Gastroesophageal sphincter (tissue), 4 donors: Measurements from ENCODE around the gene CDH5. TPM values are rescaled to one million over a fixed set of nuclear protein-coding genes. Genes with fewer than 3 reads are reported as not detected.
A peak's percentile ranks its signal among the peaks of the same experiment; 100 is the strongest.

Source experiments
- ATAC-seq: fragments of 150-250 bp; one replicate; pipeline ENCODE4 v1.9.1; 2016; ENCODE audit warnings: mild to moderate bottlenecking, moderate library complexity
- H3K27ac ChIP-seq, 4 donors: fragments of 200-600 bp; sonication (generic) in 3 of 4; 1 replicate in 3 of 4; 2 replicates in 1 of 4; pipeline ENCODE4 v1.5.1; 2016 to 2019
- H3K27me3 ChIP-seq: fragments of 200-600 bp; sonication (generic); one replicate; pipeline ENCODE4 v1.5.1; 2019
- H3K36me3 ChIP-seq, 2 donors: fragments of 200-600 bp; sonication (generic); one replicate each; pipeline ENCODE4 v1.5.1; 2019; ENCODE audit warnings: control low read depth in 1 of 2
- H3K4me1 ChIP-seq, 3 donors: fragments of 200-600 bp; sonication (generic); 1 replicate in 2 of 3; 2 replicates in 1 of 3; pipeline ENCODE4 v1.5.1; 2016 to 2019; ENCODE audit warnings: control low read depth in 2 of 3
- H3K4me3 ChIP-seq, 2 donors: fragments of 200-600 bp; sonication (generic); one replicate each; pipeline ENCODE4 v1.5.1; 2019; ENCODE audit warnings: mild to moderate bottlenecking in 1 of 2, moderate library complexity in 1 of 2
- H3K9me3 ChIP-seq, 3 donors: fragments of 200-600 bp; sonication (generic); one replicate each; pipeline ENCODE4 v1.5.1; 2017 to 2019; ENCODE audit warnings: control low read depth in 2 of 3
- CTCF ChIP-seq, 4 experiments: fragments of 200-600 bp in 2 of 4; fragments of 450-650 bp in 2 of 4; sonication (generic) in 1 of 4; IDR thresholded peaks; one replicate each; pipeline ENCODE4 v1.5.1; 2017 to 2019; ENCODE audit warnings: antibody characterized with exemption in 4 of 4, mild to moderate bottlenecking in 2 of 4, moderate library complexity in 2 of 4
- EP300 ChIP-seq: sonication (generic); formaldehyde crosslinking; IDR thresholded peaks from one replicate; pipeline ENCODE4 v1.6.1; 2017; ENCODE audit warnings: antibody characterized with exemption, mild to moderate bottlenecking
- POLR2A ChIP-seq, 2 donors: fragments of 450-650 bp; IDR thresholded peaks; one replicate each; pipeline ENCODE4 v1.6.1; 2017; ENCODE audit warnings: antibody characterized with exemption in 2 of 2, mild to moderate bottlenecking in 2 of 2, moderate library complexity in 1 of 2
- POLR2AphosphoS5 ChIP-seq: sonication (generic); formaldehyde crosslinking; IDR thresholded peaks from one replicate; pipeline ENCODE4 v1.6.1; 2017; ENCODE audit warnings: antibody characterized with exemption
- WGBS, 2 donors: methylation state at CpG; one replicate each; pipeline ENCODE4 v1.1.5; 2018; ENCODE audit warnings: low coverage in 1 of 2; 5-methylcytosine and 5-hydroxymethylcytosine counted together
- total RNA-seq, 4 donors: library from RNA; depleted of rRNA; stranded (reverse); fragments of >200 nt; gene quantifications; one replicate each; pipeline ENCODE4 v1.1.0, GENCODE V29; 2016

Gene CDH5
- total RNA-seq, 4 donors from 2014 or later: 16.2 to 50.1 (median 38.5) TPM

GRCh38 chr16:66399930-66400329 lies 33.4 kb downstream of the CDH5 start:
- H3K36me3 ChIP-seq: peaks cover 0 to 7% of the 10 kb centered on the region in 2 donors
- H3K4me3 ChIP-seq: no peak overlapping the region
- peaks cover 0 to 1% (median 0%) of the 10 kb centered on the region in 3 donors for H3K9me3 ChIP-seq
- H3K27ac ChIP-seq: no peak overlapping the region
- no peaks in the 10 kb centered on the region for H3K27me3 ChIP-seq
- TF ChIP-seq POLR2AphosphoS5 (no peak), CTCF (IDR thresholded peaks at IDR 0.05) (no peak), POLR2A (IDR thresholded peaks at IDR 0.05) (no peak), EP300 (no peak)
- ATAC-seq: peak; percentile 22
- H3K4me1 ChIP-seq: peaks cover 0 to 27% (median 0%) of the 10 kb centered on the region in 3 donors
- WGBS, 2 donors: 44 to 69% methylated on average over 3 of the region's 3 CpGs

GRCh38 chr16:66400503-66401380 lies 34.3 kb downstream of the CDH5 start:
- peaks cover 0 to 27% (median 0%) of the 10 kb centered on the region in 3 donors for H3K4me1 ChIP-seq
- peaks cover 0 to 6% (median 0%) of the 10 kb centered on the region in 3 donors for H3K9me3 ChIP-seq
- ATAC-seq: peak; percentile 3
- no peak overlapping the region for H3K4me3 ChIP-seq
- no peaks in the 10 kb centered on the region for H3K27me3 ChIP-seq
- TF ChIP-seq POLR2A (IDR thresholded peaks at IDR 0.05): no peak
- TF ChIP-seq CTCF (IDR thresholded peaks at IDR 0.05): no peak
- no peak for TF ChIP-seq EP300
- no peak for TF ChIP-seq POLR2AphosphoS5
- H3K36me3 ChIP-seq: peaks cover 0 to 5% of the 10 kb centered on the region in 2 donors
- 78% methylated on average over 10 of the region's 20 CpGs; no CpG with 5 or more reads in 1 of the 2 donors for WGBS, 2 donors
- H3K27ac ChIP-seq: peak overlapping the region in 3 of 4 donors; percentile 12 to 41 (median 29)

- TF ChIP-seq CTCF (IDR thresholded peaks at IDR 0.05) (no peak), POLR2AphosphoS5 (no peak), POLR2A (IDR thresholded peaks at IDR 0.05) (no peak), EP300 (no peak)
- 30 to 60% methylated on average over 2 to 3 of the region's 11 CpGs for WGBS, 2 donors
- H3K4me1 ChIP-seq: peaks cover 0 to 33% (median 0%) of the 10 kb centered on the region in 3 donors
- H3K36me3 ChIP-seq: no peaks in the 10 kb centered on the region
- peak overlapping the region in 3 of 4 donors; percentile 12 to 41 (median 31) for H3K27ac ChIP-seq
- no peak for ATAC-seq
- no peak overlapping the region for H3K4me3 ChIP-seq
- H3K9me3 ChIP-seq: peaks cover 0 to 6% (median 0%) of the 10 kb centered on the region in 3 donors
- no peaks in the 10 kb centered on the region for H3K27me3 ChIP-seq
Measured at GRCh38 chr16:66401610-66402009, 35.1 kb downstream of the CDH5 start.

GRCh38 chr16:66402166-66402565 lies 35.7 kb downstream of the CDH5 start:
- WGBS, 2 donors: no CpG with 5 or more reads among the region's 12 CpGs
- TF ChIP-seq EP300: no peak
- TF ChIP-seq POLR2AphosphoS5: no peak
- TF ChIP-seq POLR2A (IDR thresholded peaks at IDR 0.05): no peak
- no peak for TF ChIP-seq CTCF (IDR thresholded peaks at IDR 0.05)
- H3K4me1 ChIP-seq: peaks cover 0 to 38% (median 0%) of the 10 kb centered on the region in 3 donors
- H3K27ac ChIP-seq: no peak overlapping the region
- H3K4me3 ChIP-seq: no peak overlapping the region
- H3K9me3 ChIP-seq: peaks cover 0 to 6% (median 0%) of the 10 kb centered on the region in 3 donors
- no peaks in the 10 kb centered on the region for H3K27me3 ChIP-seq
- ATAC-seq: no peak
- no peaks in the 10 kb centered on the region for H3K36me3 ChIP-seq
